Astrocyte of the spinal cord (primary cell): ENCODE data around the gene TAL1.

Experiments used
- DNase-seq: peaks from one replicate; pipeline ENCODE4 v3.0.0; 2011; ENCODE audit warnings: low read depth, low spot score
- H3K4me3 ChIP-seq: 2 replicates; pipeline ENCODE4 v1.5.1; 2011; ENCODE audit warnings: low read depth, mild to moderate bottlenecking, low read length, moderate library complexity
- CTCF ChIP-seq: IDR thresholded peaks from 2 replicates; pipeline ENCODE4 v1.5.1; 2012; ENCODE audit warnings: low read depth, mild to moderate bottlenecking, low read length, inconsistent platforms
- in situ Hi-C: cut with HindIII; loops from 2 replicates; pipeline ENCODE4 v1.10.0; 2017; ENCODE audit warnings: low sequenced_read_pairs

Gene TAL1

GRCh38 chr1:47226121-47226838 lies 5.7 kb downstream of the TAL1 start:
- in situ Hi-C loops = no loop called here
- H3K4me3 ChIP-seq = no peak overlapping the region
- DNase-seq = no peak
- TF ChIP-seq CTCF = no peak

- DNase-seq = no peak
- H3K4me3 ChIP-seq = no peak overlapping the region
- in situ Hi-C loops = no loop called here
- TF ChIP-seq CTCF = no peak
These were observed 6.5 kb downstream of the TAL1 start for GRCh38 chr1:47225430-47226100.

GRCh38 chr1:47224676-47225399 lies 7.2 kb downstream of the TAL1 start:
- H3K4me3 ChIP-seq = no peak overlapping the region
- DNase-seq = no peak
- no peak for TF ChIP-seq CTCF
- in situ Hi-C loops = no loop called here

- DNase-seq = no peak
- in situ Hi-C loops = no loop called here
- no peak overlapping the region for H3K4me3 ChIP-seq
- TF ChIP-seq CTCF = no peak
These were observed 7.9 kb downstream of the TAL1 start for GRCh38 chr1:47223921-47224675.

GRCh38 chr1:47223174-47223920 lies 8.7 kb downstream of the TAL1 start:
- H3K4me3 ChIP-seq = no peak overlapping the region
- in situ Hi-C loops = no loop called here
- no peak for TF ChIP-seq CTCF
- DNase-seq = no peak
